ENCODE results near the gene NBPF26.
"Not testable (repeated sequence)": the region's sequence is repeated elsewhere in the genome, so short reads cannot be mapped to it uniquely, and the experiment has no call there.

DNA sequence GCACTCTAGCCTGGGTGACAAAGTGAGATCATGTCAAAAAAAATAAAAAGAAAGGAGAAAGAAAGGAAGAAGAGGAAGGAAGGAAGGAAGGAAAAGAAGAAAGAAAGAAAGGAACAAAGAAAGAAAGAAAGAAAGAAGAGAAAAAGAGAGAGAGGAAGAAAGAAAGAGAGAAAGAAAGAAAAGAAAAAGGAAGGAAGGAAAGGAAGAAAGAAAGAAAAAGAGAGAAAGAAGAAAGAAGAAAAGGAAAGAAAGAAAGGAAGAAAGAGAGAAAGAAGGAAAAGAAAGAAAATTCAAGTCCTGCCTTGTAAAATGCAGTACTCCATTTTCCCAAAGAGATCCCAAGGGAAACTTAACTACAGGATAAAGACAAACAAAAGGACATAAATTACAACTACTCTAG, 154.5 kb downstream of the NBPF26 start:
- TF ChIP-seq ZIC2 (tag by site-specific recombination; IDR thresholded peaks at IDR 0.05); ZNF777 (tag by site-specific recombination; IDR thresholded peaks at IDR 0.05; ENCODE audit: borderline replicate concordance); ZNF341 (tag by site-specific recombination; IDR thresholded peaks at IDR 0.05; ENCODE audit: low read depth); GLIS2 (tag by site-specific recombination; IDR thresholded peaks at IDR 0.05); HOXA7 (CRISPR knock-in tag; IDR thresholded peaks at IDR 0.05; ENCODE audit: borderline replicate concordance); ZBTB1 (tag by site-specific recombination; IDR thresholded peaks at IDR 0.05); ZNF18 (tag by site-specific recombination; IDR thresholded peaks at IDR 0.05); YY1 (tag by site-specific recombination; IDR thresholded peaks at IDR 0.05); ZEB2 (tag by site-specific recombination; IDR thresholded peaks at IDR 0.05): not testable (repeated sequence)
- TF ChIP-seq, protein P1, sequence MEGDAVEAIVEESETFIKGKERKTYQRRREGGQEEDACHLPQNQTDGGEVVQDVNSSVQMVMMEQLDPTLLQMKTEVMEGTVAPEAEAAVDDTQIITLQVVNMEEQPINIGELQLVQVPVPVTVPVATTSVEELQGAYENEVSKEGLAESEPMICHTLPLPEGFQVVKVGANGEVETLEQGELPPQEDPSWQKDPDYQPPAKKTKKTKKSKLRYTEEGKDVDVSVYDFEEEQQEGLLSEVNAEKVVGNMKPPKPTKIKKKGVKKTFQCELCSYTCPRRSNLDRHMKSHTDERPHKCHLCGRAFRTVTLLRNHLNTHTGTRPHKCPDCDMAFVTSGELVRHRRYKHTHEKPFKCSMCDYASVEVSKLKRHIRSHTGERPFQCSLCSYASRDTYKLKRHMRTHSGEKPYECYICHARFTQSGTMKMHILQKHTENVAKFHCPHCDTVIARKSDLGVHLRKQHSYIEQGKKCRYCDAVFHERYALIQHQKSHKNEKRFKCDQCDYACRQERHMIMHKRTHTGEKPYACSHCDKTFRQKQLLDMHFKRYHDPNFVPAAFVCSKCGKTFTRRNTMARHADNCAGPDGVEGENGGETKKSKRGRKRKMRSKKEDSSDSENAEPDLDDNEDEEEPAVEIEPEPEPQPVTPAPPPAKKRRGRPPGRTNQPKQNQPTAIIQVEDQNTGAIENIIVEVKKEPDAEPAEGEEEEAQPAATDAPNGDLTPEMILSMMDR (tag by site-specific recombination; IDR thresholded peaks at IDR 0.05), result not testable (repeated sequence)
- TF ChIP-seq, protein P2, sequence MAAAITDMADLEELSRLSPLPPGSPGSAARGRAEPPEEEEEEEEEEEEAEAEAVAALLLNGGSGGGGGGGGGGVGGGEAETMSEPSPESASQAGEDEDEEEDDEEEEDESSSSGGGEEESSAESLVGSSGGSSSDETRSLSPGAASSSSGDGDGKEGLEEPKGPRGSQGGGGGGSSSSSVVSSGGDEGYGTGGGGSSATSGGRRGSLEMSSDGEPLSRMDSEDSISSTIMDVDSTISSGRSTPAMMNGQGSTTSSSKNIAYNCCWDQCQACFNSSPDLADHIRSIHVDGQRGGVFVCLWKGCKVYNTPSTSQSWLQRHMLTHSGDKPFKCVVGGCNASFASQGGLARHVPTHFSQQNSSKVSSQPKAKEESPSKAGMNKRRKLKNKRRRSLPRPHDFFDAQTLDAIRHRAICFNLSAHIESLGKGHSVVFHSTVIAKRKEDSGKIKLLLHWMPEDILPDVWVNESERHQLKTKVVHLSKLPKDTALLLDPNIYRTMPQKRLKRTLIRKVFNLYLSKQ (tag by site-specific recombination; IDR thresholded peaks at IDR 0.05; ENCODE audit: borderline replicate concordance), result not testable (repeated sequence)

All from HEK293 (cell line).